Mucosa of gallbladder (tissue), 1 donor: Measurements from ENCODE around the gene TMEM244. TPM values are rescaled to one million over a fixed set of nuclear protein-coding genes. Genes with fewer than 3 reads are reported as not detected.
"Not testable (repeated sequence)": the region's sequence is repeated elsewhere in the genome, so short reads cannot be mapped to it uniquely, and the experiment has no call there.

ENCODE experiments used
- DNase-seq: peaks from one replicate; pipeline ENCODE4 v3.0.0-alpha.2; 2020; ENCODE audit warnings: low spot score
- total RNA-seq: library from RNA; stranded (reverse); gene quantifications from one replicate; pipeline ENCODE4 v1.2.1, GENCODE V29; 2021
- donor health status: DM: no; HTN: no; CAD: no.

Gene TMEM244
- total RNA-seq, 1 donor from 2014 or later: not detected

- no peak for DNase-seq
These were observed 48.9 kb downstream of the TMEM244 start for GRCh38 chr6:129812145-129812777.

GRCh38 chr6:129807141-129807540 lies 54.0 kb downstream of the TMEM244 start:
- DNase-seq: not testable (repeated sequence)

GRCh38 chr6:129802920-129803319 lies 58.2 kb downstream of the TMEM244 start:
- DNase-seq: not testable (repeated sequence)

- no peak for DNase-seq
These were observed 59.2 kb downstream of the TMEM244 start for GRCh38 chr6:129801909-129802308.

- DNase-seq: no peak
These were observed 65.9 kb downstream of the TMEM244 start for GRCh38 chr6:129795261-129795660.

- no peak for DNase-seq
These were observed 67.7 kb downstream of the TMEM244 start for GRCh38 chr6:129793447-129793846.

- DNase-seq: no peak
These were observed 69.1 kb downstream of the TMEM244 start for GRCh38 chr6:129792049-129792448.

GRCh38 chr6:129790785-129791184 lies 70.3 kb downstream of the TMEM244 start:
- no peak for DNase-seq

GRCh38 chr6:129789974-129790373 lies 71.1 kb downstream of the TMEM244 start:
- no peak for DNase-seq

GRCh38 chr6:129787816-129788215 lies 73.3 kb downstream of the TMEM244 start:
- DNase-seq: no peak

- no peak for DNase-seq
These were observed 74.6 kb downstream of the TMEM244 start for GRCh38 chr6:129786548-129786947.

- DNase-seq: no peak
These were observed 75.4 kb downstream of the TMEM244 start for GRCh38 chr6:129785756-129786135.

GRCh38 chr6:129785047-129785755 lies 75.9 kb downstream of the TMEM244 start:
- DNase-seq: no peak

Other genes with a start within 250 kb of the TMEM244 start
- gene ARHGAP18, start 151.1 kb downstream of the TMEM244 start, total RNA-seq: 17.2 TPM
- gene L3MBTL3, start 157.3 kb upstream of the TMEM244 start, total RNA-seq: 8.5 TPM